ENCODE measurements around the gene KCNMA1. TPM values are rescaled to one million over a fixed set of nuclear protein-coding genes. Genes with fewer than 3 reads are reported as not detected.
"Not testable (repeated sequence)": the region's sequence is repeated elsewhere in the genome, so short reads cannot be mapped to it uniquely, and the experiment has no call there.

KCNMA1 gene
- total and polyA plus RNA-seq, 2 donors from 2014 or later = 4.2 to 8.9 TPM

DNA sequence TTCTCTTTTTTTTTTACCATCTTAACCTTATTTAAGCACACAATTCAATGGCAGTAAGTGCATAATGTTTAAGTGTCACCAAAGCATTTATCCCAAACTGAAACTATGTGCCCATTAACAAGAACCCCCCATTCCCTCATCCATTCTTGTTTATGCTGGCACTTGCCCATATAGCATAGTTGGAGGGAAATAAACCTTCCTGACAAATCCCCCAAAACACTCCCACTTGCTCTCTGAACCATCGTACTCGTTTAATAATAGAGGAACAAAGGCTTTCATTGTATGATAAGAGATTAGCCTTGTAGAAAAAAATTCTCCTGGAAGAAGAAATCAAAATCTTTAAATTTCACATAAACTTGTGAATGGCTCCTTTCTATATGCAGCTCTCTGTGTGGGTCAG is 26.4 kb upstream of the KCNMA1 start:
- FAIRE-seq (no peak), DNase-seq (peak in 1 of 5 donors; percentile 38)
- H3K4me3 ChIP-seq (ENCODE audit: low read length in 3 of 3) = no peak overlapping the region

DNA sequence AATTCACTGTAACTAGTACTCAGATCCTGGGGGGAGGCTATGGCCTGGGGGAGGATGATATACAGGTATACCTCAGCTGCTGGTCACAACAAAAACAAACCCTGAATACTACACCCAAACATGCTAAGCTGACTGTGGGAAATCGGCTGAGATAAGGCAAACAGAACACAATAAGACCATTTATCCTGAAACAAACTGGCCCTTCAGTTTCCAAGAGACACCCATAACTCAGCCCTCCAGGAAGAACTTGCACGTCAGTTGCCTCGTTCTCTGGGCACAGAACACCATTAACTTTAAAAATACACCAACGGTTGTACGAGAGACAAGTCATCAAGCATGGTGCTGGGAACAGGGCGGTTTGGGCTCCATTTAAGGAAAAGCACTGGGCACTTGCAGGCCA is 24.1 kb upstream of the KCNMA1 start:
- Histone ChIP-seq H3K36me3 (ENCODE audit: control insufficient read depth in 2 of 3, insufficient read depth in 3 of 3, low read length in 3 of 3) (no peaks in the 10 kb centered on the region), H3K27ac (ENCODE audit: low read depth in 2 of 2, low read length in 2 of 2) (no peak overlapping the region), H3K27me3 (ENCODE audit: control insufficient read depth, insufficient read depth, low read length) (no peaks in the 10 kb centered on the region), H3K4me3 (ENCODE audit: low read length in 3 of 3) (no peak overlapping the region), H3K4me1 (ENCODE audit: control insufficient read depth in 2 of 3, insufficient read depth in 2 of 3, low read depth in 1 of 3, low read length in 3 of 3) (no peaks in the 10 kb centered on the region), H3K9ac (ENCODE audit: low read length in 3 of 3) (no peak overlapping the region), H3K9me3 (ENCODE audit: control insufficient read depth in 2 of 3, insufficient read depth in 1 of 3, low read length in 3 of 3) (peaks cover 0 to 4% (median 0%) of the 10 kb centered on the region in 3 donors)
- DNase-seq (no peak), FAIRE-seq (no peak)
- intact Hi-C loops (cut with DNase I) = no loop called here
- TF ChIP-seq, protein P1, sequence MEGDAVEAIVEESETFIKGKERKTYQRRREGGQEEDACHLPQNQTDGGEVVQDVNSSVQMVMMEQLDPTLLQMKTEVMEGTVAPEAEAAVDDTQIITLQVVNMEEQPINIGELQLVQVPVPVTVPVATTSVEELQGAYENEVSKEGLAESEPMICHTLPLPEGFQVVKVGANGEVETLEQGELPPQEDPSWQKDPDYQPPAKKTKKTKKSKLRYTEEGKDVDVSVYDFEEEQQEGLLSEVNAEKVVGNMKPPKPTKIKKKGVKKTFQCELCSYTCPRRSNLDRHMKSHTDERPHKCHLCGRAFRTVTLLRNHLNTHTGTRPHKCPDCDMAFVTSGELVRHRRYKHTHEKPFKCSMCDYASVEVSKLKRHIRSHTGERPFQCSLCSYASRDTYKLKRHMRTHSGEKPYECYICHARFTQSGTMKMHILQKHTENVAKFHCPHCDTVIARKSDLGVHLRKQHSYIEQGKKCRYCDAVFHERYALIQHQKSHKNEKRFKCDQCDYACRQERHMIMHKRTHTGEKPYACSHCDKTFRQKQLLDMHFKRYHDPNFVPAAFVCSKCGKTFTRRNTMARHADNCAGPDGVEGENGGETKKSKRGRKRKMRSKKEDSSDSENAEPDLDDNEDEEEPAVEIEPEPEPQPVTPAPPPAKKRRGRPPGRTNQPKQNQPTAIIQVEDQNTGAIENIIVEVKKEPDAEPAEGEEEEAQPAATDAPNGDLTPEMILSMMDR (IDR thresholded peaks at IDR 0.05; ENCODE audit: borderline replicate concordance, extremely low read depth, insufficient read depth) = no peak

More for the DNA sequence above, 26.4 kb upstream of the KCNMA1 start:
- Histone ChIP-seq H3K4me1 (ENCODE audit: control insufficient read depth in 2 of 3, insufficient read depth in 2 of 3, low read depth in 1 of 3, low read length in 3 of 3) (no peaks in the 10 kb centered on the region), H3K36me3 (ENCODE audit: control insufficient read depth in 2 of 3, insufficient read depth in 3 of 3, low read length in 3 of 3) (no peaks in the 10 kb centered on the region), H3K9me3 (ENCODE audit: control insufficient read depth in 2 of 3, insufficient read depth in 1 of 3, low read length in 3 of 3) (peaks cover 0 to 3% (median 0%) of the 10 kb centered on the region in 3 donors), H3K27me3 (ENCODE audit: control insufficient read depth, insufficient read depth, low read length) (no peaks in the 10 kb centered on the region), H3K9ac (ENCODE audit: low read length in 3 of 3) (no peak overlapping the region), H3K27ac (ENCODE audit: low read depth in 2 of 2, low read length in 2 of 2) (no peak overlapping the region)
- TF ChIP-seq, protein P1 (IDR thresholded peaks at IDR 0.05; ENCODE audit: borderline replicate concordance, extremely low read depth, insufficient read depth) = no peak
- intact Hi-C loops (cut with DNase I) = no loop called here

DNA sequence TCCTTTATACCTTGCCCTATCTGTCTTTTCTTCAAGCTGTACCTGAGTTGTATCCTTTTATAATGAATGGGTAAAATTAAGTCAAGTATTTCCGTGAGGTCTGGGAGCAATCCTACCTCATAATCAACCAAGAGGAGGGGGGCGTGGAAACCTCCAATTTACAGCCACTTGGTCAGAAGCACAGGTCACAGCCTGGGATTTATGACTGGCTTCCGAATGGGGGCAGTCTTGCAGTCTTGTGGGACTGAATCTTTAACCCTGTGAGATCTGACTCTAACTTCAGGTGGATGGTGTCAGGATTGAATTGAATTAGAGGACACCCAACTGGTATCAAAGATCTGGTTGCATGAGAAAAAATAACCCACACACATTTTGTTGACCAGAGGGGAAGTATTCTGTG is 23.5 kb upstream of the KCNMA1 start:
- Histone ChIP-seq H3K9ac (ENCODE audit: low read length in 3 of 3) (no peak overlapping the region), H3K36me3 (ENCODE audit: control insufficient read depth in 2 of 3, insufficient read depth in 3 of 3, low read length in 3 of 3) (no peaks in the 10 kb centered on the region), H3K4me3 (ENCODE audit: low read length in 3 of 3) (no peak overlapping the region), H3K9me3 (ENCODE audit: control insufficient read depth in 2 of 3, insufficient read depth in 1 of 3, low read length in 3 of 3) (peaks cover 0 to 4% (median 0%) of the 10 kb centered on the region in 3 donors), H3K27ac (ENCODE audit: low read depth in 2 of 2, low read length in 2 of 2) (no peak overlapping the region), H3K4me1 (ENCODE audit: control insufficient read depth in 2 of 3, insufficient read depth in 2 of 3, low read depth in 1 of 3, low read length in 3 of 3) (no peaks in the 10 kb centered on the region), H3K27me3 (ENCODE audit: control insufficient read depth, insufficient read depth, low read length) (no peaks in the 10 kb centered on the region)
- TF ChIP-seq, protein P1 (IDR thresholded peaks at IDR 0.05; ENCODE audit: borderline replicate concordance, extremely low read depth, insufficient read depth) = no peak
- FAIRE-seq (no peak), DNase-seq (peak in 1 of 5 donors; percentile 36)
- intact Hi-C loops (cut with DNase I) = no loop called here

DNA sequence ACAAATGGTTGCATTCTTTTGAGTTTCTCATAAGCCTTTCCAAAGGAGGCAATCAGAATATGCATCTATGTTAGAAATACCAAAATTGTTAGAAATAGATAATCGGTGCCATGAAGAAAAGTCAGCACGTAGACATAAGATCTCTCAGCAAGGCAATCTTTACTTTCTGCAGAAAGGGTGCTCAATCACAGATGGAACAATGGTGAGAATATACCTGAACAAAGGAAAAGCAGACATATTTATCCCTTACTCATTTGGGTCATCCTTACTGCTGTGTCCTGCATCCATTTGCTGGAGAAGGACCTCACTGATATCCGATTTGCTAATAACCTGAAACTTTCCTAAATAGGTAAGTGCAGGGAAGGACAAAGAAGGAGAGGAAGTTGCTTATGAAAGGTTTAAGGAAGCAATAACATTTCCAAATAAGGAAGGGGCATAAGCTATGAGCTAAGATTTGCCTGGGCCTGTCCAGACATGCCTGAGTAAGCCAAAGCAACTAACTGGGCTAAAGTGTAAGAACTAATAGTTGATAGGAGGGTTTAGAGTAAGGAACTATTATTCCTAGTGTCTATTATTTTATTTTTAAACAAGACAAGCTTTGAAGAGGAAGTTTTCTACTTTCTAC is 21.6 kb upstream of the KCNMA1 start:
- FAIRE-seq; H3K9ac ChIP-seq (ENCODE audit: low read length in 3 of 3); H3K4me1 ChIP-seq (ENCODE audit: control insufficient read depth in 2 of 3, insufficient read depth in 2 of 3, low read depth in 1 of 3, low read length in 3 of 3); intact Hi-C loops (cut with DNase I); H3K9me3 ChIP-seq (ENCODE audit: control insufficient read depth in 2 of 3, insufficient read depth in 1 of 3, low read length in 3 of 3); H3K27me3 ChIP-seq (ENCODE audit: control insufficient read depth, insufficient read depth, low read length); H3K27ac ChIP-seq (ENCODE audit: low read depth in 2 of 2, low read length in 2 of 2); DNase-seq; H3K36me3 ChIP-seq (ENCODE audit: control insufficient read depth in 2 of 3, insufficient read depth in 3 of 3, low read length in 3 of 3); H3K4me3 ChIP-seq (ENCODE audit: low read length in 3 of 3): not testable (repeated sequence)

Measured in kidney (tissue), 14 donors.